Measurements from ENCODE around the gene LCP2. TPM values are rescaled to one million over a fixed set of nuclear protein-coding genes. Genes with fewer than 3 reads are reported as not detected.

The LCP2 gene
- total and polyA plus RNA-seq, 2 of the 8 experiments (the other 6 are each of a cell fraction or from before 2014, with no cell fraction given) = 0.26 to 0.33 TPM

DNA sequence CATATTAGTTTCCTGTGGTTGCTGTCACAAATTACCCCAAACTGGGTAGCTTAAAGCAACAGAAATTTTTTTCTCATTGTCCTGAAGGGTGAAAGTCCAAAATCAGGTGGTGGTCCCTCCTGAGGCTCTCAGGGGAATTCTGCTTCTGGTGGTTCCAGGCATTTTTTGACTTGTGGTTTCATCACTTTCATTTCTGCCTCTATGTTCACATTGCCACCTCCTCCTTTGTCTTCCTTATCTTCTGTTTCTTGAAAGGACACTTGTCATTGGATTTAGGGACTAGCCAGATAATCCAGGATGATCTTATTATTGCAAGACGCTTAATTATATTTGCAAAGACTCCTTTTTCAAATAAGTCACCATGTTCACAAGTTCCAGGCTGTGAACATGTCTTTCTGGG, 48.4 kb upstream of the LCP2 start:
- POLR2A ChIA-PET (ENCODE audit: partially characterized antibody) = no interaction called here
- Histone ChIP-seq H2BK15ac (ENCODE audit: low read length) (no peak overlapping the region), H3K23me2 (ENCODE audit: low read depth, low read length) (no peaks in the 10 kb centered on the region), H4K8ac (ENCODE audit: extremely low read depth, insufficient read depth, low read length) (no peak overlapping the region), H3K4me1 (replicated peaks in 1 of 4; ENCODE audit: control insufficient read depth in 3 of 4, insufficient read depth in 4 of 4, low read length in 3 of 4) (peaks cover 0 to 7% (median 3%) of the 10 kb centered on the region in 4 experiments; a peak in 4 of 7 replicates), H3K79me1 (ENCODE audit: low read depth, low read length) (no peaks in the 10 kb centered on the region), H3K27ac (ENCODE audit: low read depth, low read length) (no peak overlapping the region), H3K27me3 (replicated peaks in 1 of 4; ENCODE audit: control insufficient read depth in 3 of 4, extremely low read depth in 1 of 4, insufficient read depth in 3 of 4, low read length in 3 of 4) (no peaks in the 10 kb centered on the region), H3K4me2 (ENCODE audit: insufficient read depth in 1 of 2, low read depth in 2 of 2, low read length in 2 of 2) (no peak overlapping the region), H2AK5ac (ENCODE audit: low read depth, low read length) (no peak overlapping the region), H2AFZ (ENCODE audit: low read length) (no peak overlapping the region), H3K18ac (ENCODE audit: extremely low read depth, low read length) (no peak overlapping the region), H3K9me3 (ENCODE audit: insufficient read depth in 2 of 2, low read depth in 1 of 2, low read length in 1 of 2) (peaks cover 10 to 13% of the 10 kb centered on the region in 2 experiments; a peak in 3 of 4 replicates), H3K36me3 (ENCODE audit: control insufficient read depth in 2 of 4, insufficient read depth in 4 of 4, low read length in 3 of 4) (no peaks in the 10 kb centered on the region), H3K4me3 (ENCODE audit: extremely low read depth in 1 of 4, insufficient read depth in 2 of 4, low read depth in 3 of 4, low read length in 4 of 4) (no peak overlapping the region), H4K91ac (replicated peaks; ENCODE audit: insufficient read length, low read length) (no peak overlapping the region), H2BK5ac (ENCODE audit: low read depth, low read length) (no peak overlapping the region), H3K14ac (ENCODE audit: insufficient read length) (no peak overlapping the region), H3K56ac (replicated peaks; ENCODE audit: insufficient read length, low read depth, low read length) (no peak overlapping the region), H3K4ac (replicated peaks; ENCODE audit: insufficient read length, low read depth, low read length) (no peak overlapping the region), H4K5ac (ENCODE audit: insufficient read length, low read depth, low read length) (no peak overlapping the region), H2BK120ac (replicated peaks; ENCODE audit: low read depth, low read length) (no peak overlapping the region), H3K23ac (ENCODE audit: insufficient read length) (no peak overlapping the region), H4K20me1 (replicated peaks in 1 of 2; ENCODE audit: control insufficient read depth in 1 of 2, insufficient read depth in 2 of 2, low read length in 2 of 2) (no peaks in the 10 kb centered on the region), H2BK12ac (ENCODE audit: low read depth, low read length) (no peak overlapping the region), H3K9ac (replicated peaks in 1 of 4; ENCODE audit: extremely low read depth in 1 of 4, low read depth in 3 of 4, low read length in 3 of 4) (no peak overlapping the region), H2BK20ac (ENCODE audit: low read length) (no peak overlapping the region), H3K79me2 (ENCODE audit: control insufficient read depth in 1 of 2, insufficient read depth in 2 of 2, low read length in 2 of 2) (no peaks in the 10 kb centered on the region)
- CTCF ChIA-PET (ENCODE audit: partially characterized antibody) = interaction anchor here (1.3 to 7.7 kb wide), 8 partner anchors 25 to 118 kb away, joined by 3 to 70 read pairs (median 20); no protein-coding TSS in a partner anchor
- DNase-seq (ENCODE audit: low read depth in 1 of 2, low spot score in 2 of 2) (no peak), FAIRE-seq (no peak)
- WGBS, 2 experiments (ENCODE audit: extremely low coverage in 1 of 2, insufficient coverage in 1 of 2, insufficient read length in 1 of 2, insufficient replicate concordance in 2 of 2, low coverage in 1 of 2, low lambda C conversion rate in 2 of 2, missing lambda C conversion rate in 1 of 2) = 86% methylated on average over 1 of the region's 1 CpG; no CpG with 5 or more reads in 1 of the 2 experiments
- TF ChIP-seq BRCA1 (IDR thresholded peaks at IDR 0.05; ENCODE audit: low read depth, low read length) (no peak), FOSL1 (IDR thresholded peaks at IDR 0.05; ENCODE audit: insufficient read depth, low read depth, low read length) (no peak), NANOG (IDR thresholded peaks at IDR 0.05; ENCODE audit: insufficient read depth, low read depth, low read length, poor library complexity, severe bottlenecking) (no peak), CBX8 (IDR thresholded peaks at IDR 0.05; ENCODE audit: borderline replicate concordance, low read depth, low read length) (no peak), RNF2 (IDR thresholded peaks at IDR 0.05; ENCODE audit: borderline replicate concordance, low read depth, low read length, missing control alignments, poor library complexity, severe bottlenecking) (no peak), JUND (IDR thresholded peaks at IDR 0.05; ENCODE audit: low read length) (no peak), SIX5 (IDR thresholded peaks at IDR 0.05; ENCODE audit: low read depth, low read length) (no peak), GABPA (IDR thresholded peaks at IDR 0.05; ENCODE audit: borderline replicate concordance, insufficient read depth, low read length) (no peak), SIRT6 (IDR thresholded peaks at IDR 0.05; ENCODE audit: low read length) (no peak), CEBPB (IDR thresholded peaks at IDR 0.05; ENCODE audit: low read depth, low read length) (no peak), GTF2F1 (IDR thresholded peaks at IDR 0.05; ENCODE audit: borderline replicate concordance, low read depth, low read length) (no peak)
- TF ChIP-seq, protein P1, sequence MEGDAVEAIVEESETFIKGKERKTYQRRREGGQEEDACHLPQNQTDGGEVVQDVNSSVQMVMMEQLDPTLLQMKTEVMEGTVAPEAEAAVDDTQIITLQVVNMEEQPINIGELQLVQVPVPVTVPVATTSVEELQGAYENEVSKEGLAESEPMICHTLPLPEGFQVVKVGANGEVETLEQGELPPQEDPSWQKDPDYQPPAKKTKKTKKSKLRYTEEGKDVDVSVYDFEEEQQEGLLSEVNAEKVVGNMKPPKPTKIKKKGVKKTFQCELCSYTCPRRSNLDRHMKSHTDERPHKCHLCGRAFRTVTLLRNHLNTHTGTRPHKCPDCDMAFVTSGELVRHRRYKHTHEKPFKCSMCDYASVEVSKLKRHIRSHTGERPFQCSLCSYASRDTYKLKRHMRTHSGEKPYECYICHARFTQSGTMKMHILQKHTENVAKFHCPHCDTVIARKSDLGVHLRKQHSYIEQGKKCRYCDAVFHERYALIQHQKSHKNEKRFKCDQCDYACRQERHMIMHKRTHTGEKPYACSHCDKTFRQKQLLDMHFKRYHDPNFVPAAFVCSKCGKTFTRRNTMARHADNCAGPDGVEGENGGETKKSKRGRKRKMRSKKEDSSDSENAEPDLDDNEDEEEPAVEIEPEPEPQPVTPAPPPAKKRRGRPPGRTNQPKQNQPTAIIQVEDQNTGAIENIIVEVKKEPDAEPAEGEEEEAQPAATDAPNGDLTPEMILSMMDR (IDR thresholded peaks at IDR 0.05; ENCODE audit: control extremely low read depth in 1 of 3, insufficient read depth in 1 of 3, low read depth in 1 of 3, low read length in 3 of 3) = no peak

All from H1 (cell line).